ENCODE results near the gene KAT14.

Gene KAT14

DNA sequence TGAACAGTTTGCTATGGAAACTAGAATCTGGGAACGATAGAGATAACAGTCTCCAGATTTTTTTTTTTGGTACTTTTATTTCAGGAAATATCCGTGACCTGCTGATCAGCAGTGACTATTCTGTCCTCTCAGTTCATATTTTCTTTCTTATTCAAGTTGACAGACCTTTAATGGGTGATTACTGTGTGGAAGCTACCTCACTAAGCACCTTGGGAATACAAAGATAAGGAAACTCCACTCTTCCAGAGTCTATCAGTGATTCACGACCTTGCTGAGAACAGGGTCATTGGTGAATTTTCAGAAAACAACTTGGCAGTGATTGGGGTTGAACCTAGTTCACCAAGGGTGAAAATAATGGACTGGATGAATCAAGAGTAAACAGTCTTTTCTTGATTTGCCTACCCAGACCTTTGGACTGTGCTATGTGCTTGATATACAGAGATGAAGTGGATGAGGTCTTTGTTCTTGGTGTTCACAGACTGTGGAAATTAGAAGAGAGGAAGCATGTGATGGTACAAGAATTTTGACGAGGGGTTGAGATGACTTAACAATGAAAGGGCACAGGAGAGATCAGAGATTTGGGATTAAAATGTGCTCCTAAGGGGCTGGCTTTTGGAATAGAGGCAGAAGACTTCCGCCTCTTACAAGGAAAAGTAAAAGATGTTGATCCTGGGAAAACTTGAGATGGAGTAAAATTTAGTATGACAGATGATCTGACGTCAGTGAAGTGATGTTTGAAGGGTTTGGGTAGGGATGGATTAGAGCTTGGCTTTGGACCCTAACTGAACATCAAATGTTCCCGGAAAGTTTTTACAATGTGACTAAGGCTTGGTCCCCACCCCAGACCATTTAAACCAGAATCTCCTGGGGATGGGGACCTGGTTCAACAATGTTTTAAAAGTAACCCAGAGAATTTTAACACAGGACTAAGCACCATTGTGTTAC is 1.2 kb downstream of the KAT14 start:
- TF ChIP-seq CTCF (conservative IDR thresholded peaks at IDR 0.05) = no peak
- H3K27ac ChIP-seq = peak overlapping the region; percentile 97

DNA sequence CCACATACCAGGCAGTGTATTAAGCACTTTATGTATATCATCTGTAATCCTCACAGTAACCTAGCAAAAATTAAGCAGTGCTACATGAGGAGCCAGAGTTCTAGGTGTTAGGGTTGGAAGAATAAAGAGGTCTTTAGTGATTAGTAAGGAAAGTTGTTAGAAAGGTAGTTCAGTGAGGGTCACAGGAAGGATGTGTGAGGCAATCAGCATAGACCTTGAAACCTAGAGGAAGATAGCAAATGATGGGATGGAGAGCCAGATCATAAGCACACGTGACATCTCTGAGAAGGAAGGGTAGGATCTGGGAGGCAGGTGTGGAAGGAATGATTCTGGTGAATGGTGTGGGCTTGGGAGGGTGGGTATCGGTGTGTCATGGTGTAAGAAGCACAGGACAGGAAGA is 2.2 kb downstream of the KAT14 start:
- no peak overlapping the region for H3K27ac ChIP-seq
- TF ChIP-seq CTCF (conservative IDR thresholded peaks at IDR 0.05) = no peak

GRCh38 chr20:18144541-18145099 is 7.0 kb downstream of the KAT14 start:
- no peak overlapping the region for H3K27ac ChIP-seq
- TF ChIP-seq CTCF (conservative IDR thresholded peaks at IDR 0.05) = no peak

DNA sequence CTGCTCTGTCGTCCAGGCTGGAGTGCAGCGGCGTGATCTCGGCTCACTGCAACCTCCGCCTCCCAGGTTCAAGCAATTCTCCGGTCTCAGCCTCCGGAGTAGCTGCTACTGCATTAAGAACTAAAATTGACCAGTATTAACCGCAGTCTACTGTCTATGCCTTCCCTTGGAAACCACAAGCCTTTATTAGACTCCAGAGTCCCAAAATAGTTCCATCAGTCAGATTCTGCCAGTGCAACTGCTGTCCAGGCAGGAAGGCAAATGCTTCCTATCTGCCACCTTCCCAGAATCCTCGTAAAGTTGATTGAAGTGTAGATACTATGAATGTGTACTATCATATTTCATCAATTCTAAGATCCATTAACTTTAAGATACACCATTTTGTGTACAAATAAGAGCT is 16.7 kb downstream of the KAT14 start:
- TF ChIP-seq CTCF (conservative IDR thresholded peaks at IDR 0.05) = no peak

DNA sequence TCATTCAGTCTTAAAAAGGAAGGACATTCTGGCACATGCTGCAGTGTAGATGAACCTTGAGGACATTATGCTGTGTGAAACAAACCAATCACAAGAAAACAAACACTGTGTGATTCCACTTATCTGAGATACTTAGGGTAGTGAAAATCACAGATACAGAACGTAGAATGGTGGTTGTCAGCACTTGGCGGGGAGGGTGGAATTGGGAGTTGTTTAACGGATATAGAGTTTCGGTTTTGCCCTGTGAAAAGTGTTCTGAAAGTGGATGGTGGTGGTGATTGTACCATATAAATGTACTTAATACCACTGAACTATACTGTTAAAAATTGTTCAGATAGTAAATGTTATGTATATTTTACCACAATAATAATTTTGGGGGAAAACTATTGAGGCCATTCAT is 18.4 kb downstream of the KAT14 start:
- no peak for TF ChIP-seq CTCF (conservative IDR thresholded peaks at IDR 0.05)
- H3K27ac ChIP-seq = no peak overlapping the region

More for the DNA sequence above, 16.7 kb downstream of the KAT14 start:
- no peak overlapping the region for H3K27ac ChIP-seq

DNA sequence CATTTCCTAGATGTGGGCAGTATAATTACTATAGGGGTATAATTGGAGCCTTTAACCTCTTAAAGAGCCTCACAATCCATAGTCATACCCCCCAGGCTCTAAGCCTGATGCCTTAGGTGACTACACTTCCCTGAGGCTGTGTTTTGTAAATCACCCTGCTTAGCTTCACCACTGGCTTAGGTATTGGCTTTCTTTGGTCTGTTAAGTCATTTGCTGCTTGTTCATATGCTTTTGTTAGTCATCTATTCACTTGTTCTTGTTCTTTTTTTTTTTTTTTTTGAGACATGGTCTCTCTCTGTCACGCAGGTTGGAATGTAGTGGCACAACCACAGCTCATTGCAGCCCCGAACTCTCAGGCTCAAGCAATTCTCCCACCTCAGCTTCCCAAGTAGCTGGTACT is 26.7 kb downstream of the KAT14 start:
- no peak overlapping the region for H3K27ac ChIP-seq
- no peak for TF ChIP-seq CTCF (conservative IDR thresholded peaks at IDR 0.05)

DNA sequence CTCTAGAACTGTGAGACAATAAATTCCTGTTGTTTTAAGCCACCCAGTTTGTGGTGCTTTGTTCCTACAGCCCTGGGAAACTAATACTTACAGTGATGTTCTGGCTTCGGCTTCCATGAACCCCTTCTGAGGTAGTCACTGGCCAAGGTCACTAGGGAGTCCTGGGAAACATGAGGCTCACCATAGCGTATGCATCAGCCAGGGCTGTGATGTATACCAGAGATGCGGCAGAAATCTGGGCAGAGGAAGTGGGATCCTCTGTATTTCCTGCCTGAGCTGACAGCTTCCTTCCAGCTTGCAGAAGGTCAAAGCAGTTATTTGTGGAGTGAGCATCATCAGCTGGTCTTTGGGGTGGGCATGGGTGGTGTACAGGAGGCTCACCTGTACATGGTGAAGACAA is 27.9 kb downstream of the KAT14 start:
- H3K27ac ChIP-seq = no peak overlapping the region
- TF ChIP-seq CTCF (conservative IDR thresholded peaks at IDR 0.05) = no peak

All from VCaP (cell line).